Medulla oblongata (tissue), 1 donor: Measurements from ENCODE around the gene MAP2K5.

Experiments
- DNase-seq: peaks from one replicate; pipeline ENCODE4 v3.0.0-alpha.2; 2015; ENCODE audit errors: extremely low spot score

The MAP2K5 gene

DNA sequence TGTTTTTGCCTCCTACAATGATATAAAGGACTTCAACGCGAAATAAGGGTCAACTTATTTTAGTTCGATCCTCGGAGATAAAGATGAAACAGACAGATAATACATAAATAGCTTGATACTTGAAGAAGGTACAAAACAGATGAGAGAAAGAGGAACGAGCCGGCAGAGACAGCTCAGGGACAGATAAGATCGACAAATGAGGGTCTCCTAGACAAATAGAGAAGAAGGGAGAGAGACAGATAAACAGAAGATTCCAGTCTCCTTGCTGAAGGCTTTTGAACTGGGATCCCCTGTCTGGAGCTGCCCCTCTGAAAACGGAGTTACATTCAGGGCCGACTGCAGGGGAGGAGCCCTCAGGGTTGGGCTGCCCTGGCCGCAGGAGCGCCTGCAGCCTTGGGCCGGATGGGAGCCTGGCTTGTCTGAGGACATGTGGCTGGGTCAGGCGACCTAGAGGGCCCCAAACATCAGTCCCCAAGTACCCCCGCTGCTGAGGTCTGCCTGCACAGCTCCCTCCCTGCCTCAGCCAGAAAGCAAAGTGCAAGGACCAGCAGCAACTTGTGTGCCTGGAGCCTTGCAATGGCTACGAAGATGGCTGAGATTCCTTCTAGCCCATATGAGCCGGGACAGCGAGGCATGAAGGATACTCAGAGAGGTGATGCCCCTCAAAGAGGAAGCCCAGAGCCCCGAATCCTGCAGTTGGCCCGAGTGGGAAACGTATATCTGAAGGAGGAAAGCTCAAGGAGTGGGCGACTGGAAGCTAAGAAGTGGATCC, 281.9 kb downstream of the MAP2K5 start:
- no peak for DNase-seq

DNA sequence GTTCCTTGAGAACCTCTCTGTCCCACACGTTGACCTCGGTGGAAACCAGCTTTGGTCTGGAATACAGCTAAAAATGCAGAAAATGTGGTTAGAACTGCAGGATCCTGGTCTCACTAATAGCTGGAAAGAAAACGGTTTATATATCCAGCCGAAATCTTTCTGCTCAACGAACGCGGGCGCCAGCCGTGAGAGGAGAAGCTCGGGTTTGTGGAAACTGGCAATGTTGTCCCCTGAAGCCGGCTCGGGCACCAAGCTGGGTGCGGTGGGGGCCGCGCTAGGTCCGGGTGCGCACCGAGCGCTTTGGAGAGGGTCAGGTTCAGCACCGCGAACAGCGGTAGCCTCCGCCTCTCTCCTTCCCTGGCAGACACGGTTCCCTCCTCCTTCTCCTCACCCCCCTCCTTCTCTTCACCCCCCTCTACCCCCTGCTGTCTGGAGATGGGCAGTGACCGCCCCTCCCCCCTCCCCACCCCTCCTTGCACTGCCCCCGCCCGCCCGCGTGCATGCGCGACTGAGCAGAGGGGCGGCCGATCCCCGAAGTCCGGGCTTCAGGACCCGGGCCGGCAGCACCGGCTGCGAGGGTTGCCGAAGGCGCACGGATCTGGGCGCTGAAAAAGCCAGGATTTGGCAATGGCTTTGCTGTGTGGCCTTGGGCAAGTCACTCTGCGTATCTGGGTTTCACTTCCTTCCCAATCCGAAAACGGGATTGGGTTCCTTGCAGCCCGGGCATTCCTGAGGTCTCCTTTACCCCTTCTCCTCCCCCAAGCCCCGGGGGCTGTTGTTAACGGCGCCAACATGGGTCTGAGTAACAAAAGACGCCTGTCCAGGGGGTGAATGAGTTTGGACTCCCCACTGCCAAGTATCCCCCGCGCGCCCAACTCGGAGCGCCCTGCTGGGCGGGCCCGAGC, 282.7 kb downstream of the MAP2K5 start, which contains the start of gene SKOR1:
TSS of gene SKOR1 (plus strand) at position 534 of the 905 bp plus-strand sequence. CDS start at position 628, 94 bp downstream.
- DNase-seq, result no peak

DNA sequence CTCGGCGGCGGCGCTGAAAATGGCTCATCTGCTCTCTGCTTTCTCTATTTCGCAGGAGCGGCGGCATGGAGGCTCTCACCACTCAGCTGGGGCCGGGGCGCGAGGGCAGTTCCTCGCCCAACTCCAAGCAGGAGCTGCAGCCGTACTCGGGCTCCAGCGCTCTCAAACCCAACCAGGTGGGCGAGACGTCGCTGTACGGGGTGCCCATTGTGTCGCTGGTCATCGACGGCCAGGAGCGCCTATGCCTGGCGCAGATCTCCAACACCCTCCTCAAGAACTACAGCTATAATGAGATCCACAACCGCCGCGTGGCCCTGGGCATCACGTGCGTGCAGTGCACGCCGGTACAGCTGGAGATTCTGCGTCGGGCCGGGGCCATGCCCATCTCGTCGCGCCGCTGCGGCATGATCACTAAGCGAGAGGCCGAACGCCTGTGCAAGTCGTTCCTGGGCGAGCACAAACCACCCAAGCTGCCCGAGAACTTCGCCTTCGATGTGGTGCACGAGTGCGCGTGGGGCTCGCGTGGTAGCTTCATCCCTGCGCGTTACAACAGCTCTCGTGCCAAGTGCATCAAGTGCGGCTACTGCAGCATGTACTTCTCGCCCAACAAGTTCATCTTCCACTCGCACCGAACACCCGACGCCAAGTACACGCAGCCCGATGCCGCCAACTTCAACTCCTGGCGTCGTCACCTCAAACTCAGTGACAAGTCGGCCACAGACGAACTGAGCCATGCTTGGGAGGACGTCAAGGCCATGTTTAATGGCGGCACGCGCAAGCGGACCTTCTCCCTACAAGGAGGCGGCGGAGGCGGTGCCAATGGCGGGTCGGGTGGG, 283.6 kb downstream of the MAP2K5 start:
- DNase-seq, result no peak

DNA sequence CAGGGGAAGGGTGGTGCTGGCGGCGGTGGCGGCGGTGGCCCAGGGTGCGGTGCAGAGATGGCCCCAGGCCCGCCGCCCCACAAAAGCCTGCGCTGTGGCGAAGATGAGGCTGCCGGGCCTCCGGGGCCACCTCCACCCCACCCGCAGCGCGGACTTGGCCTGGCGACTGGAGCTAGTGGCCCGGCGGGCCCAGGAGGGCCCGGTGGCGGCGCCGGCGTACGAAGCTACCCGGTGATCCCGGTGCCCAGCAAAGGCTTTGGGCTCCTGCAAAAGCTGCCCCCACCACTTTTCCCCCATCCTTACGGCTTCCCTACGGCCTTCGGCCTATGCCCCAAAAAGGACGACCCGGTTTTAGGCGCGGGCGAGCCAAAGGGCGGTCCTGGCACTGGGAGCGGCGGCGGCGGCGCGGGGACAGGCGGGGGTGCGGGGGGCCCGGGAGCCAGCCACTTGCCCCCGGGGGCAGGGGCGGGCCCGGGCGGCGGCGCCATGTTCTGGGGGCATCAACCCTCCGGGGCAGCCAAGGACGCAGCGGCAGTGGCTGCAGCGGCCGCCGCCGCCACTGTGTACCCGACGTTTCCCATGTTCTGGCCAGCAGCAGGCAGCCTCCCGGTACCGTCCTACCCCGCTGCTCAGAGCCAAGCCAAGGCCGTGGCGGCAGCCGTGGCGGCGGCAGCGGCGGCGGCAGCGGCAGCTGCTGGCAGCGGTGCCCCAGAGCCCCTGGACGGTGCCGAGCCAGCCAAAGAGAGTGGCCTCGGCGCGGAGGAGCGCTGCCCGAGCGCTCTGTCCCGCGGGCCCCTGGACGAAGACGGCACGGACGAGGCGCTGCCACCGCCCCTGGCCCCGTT, 284.4 kb downstream of the MAP2K5 start:
- no peak for DNase-seq

GRCh38 chr15:67827562-67828277, 285.2 kb downstream of the MAP2K5 start:
- DNase-seq, result no peak

- DNase-seq, result no peak
These were observed 285.9 kb downstream of the MAP2K5 start for GRCh38 chr15:67828278-67828968.

DNA sequence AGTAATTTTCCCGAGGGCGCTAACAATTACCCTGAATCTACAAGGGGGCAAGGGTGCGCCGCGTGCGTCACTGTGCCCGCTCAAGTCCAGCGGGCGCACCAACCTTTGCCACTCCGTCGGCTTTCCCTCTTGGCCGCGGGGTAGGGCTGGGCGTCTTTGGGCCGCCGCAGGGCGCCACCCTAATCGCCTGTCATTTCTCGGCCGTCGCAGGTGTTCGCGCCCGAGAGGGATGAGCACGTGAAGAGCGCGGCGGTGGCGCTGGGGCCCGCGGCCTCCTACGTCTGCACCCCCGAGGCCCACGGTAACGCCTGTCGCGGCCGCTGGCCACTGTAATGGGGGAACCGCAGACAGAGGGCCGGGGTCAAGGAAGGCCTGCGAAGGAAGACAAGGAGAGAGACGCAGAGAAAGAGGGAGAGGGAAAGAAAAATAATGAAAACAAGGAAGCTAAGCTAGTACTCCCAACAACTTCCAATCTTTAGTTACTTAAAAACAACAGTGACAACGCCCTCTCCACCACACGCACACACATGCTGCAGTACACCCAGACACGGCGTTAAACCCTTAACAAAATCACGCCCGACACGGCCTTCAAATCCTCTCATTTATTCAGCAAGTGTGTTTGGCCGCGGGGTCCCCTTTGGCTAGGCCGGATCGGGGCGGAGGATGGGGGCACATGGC, 286.6 kb downstream of the MAP2K5 start:
- no peak for DNase-seq

GRCh38 chr15:67829647-67830504, 287.4 kb downstream of the MAP2K5 start:
- no peak for DNase-seq

DNA sequence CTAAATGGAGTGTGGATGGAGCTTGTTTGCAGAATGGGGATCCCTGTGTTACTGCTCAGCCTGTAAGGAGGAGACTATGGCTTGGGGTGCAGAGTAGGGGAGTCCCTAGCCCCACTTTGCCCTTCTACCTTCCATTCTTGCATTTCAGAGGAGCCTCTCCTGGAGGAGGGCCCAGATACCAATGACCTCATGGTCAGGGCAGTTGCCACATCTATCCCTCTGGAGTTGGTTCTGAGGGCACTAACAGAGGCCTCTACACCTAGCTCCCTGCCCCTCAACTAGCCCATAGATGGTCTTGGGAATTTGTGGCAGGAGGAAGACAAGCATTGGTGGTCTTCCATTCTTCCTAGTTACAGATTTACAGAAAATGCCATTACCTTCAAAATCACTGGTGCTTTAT, 288.9 kb downstream of the MAP2K5 start:
- no peak for DNase-seq

GRCh38 chr15:67832031-67832551, 289.6 kb downstream of the MAP2K5 start:
- no peak for DNase-seq

DNA sequence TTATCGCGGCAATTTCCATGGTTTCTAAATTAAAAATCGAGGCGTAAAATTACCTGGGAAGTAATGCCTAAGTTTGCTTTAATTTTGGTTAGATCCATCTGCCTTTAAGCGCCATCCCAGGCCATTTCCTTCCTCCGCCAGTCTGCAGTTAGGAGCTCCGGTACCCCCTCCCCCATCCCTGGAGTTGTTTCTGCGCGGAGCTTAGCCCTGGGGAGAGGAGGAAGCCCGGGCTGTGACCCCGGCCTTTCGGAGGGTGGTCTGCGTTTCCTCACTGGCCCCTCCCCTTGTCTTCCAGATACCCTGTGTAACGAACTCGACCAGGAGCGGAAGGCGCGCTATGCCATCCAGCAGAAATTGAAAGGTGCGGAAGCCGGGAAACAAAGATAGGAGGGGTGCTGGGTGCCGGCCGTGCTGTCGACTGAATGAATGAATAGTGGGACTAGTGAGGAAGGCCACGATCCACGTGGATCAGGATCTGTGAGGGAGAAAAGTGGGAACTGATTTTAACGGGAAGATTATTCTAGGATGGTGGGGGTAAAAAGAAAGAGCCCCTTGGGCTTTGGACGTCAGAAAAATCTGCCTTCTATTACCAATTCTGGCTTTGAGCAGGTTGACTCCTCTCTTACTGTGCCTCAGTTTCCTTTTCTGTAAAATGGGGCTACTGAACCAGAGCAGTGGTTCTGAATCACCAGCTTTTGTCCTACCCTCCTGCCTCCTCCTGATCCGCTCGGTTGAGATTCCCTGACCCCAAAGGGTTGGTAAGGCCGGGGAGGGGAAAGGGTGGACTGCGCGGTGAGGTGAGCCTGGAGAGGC, 290.6 kb downstream of the MAP2K5 start:
- DNase-seq, result no peak

DNA sequence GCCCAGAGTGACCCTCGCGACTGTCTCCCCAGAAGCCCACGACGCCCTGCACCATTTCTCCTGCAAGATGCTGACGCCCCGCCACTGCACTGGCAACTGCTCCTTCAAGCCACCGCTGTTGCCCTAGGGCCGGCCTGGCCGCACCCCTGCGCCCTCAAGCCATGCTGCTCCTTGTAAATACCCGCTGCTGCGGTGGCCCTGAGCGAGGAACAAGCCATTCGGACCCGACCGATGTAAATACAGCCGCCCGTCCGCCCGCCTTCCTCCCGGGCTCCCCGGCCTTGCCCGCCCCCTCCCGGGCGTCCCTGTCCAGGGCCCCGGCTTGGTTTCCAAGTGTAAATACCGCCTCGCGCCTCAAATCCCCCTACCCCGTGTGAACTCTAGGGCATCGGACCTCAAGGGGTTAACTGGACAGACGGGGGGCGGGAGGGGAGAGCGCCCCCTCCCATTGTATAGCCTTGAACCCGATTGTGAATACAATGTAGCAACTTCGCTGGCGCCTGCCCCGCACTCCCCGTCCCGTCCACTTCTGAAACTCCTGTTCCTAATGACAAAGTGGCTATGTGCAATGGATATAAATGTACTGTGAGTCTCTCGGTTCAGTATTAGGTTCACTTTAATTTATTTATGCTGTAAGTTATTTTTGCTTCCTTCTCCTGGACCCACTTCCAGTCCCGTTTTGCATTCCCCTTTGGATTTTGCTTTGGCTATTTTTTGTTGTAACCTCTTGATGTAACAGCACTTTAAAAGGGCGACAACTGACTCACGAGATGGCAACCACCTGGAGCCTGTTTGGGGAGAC, 291.4 kb downstream of the MAP2K5 start:
- no peak for DNase-seq

DNA sequence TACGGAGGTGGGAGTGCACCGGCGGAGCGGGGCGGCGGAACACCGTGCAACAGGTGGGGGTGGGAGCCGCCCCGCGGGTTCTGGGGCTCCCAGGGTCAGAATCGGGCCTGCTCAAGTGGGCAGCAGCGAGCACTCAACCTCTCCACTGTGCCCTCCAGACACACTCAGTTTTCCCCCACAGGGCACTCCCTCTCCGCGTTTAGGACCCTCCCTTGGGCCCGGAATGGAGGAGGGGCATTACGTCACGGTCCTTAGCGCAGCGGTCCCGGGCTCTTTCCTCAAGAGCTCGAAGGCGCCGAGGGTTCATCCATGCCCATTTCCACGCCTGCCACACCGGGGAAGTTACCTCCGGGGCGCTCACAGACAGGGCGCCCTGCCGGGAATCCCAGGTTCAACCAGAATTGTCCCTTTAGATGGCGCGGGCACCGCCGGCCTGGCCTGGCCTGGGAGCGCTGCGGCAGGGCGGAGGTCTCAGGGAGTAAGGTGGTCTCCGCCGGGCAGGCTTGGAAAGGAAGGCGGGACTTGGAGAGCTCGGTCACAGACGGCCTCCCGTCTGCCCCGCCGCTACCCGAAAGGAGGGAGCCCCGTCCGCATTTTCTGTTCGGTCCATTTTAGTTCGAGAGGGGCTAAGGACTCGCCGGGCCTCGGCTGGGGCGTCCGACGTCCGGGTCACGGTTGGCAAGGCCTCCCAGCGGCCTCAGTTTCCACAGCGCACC, 292.2 kb downstream of the MAP2K5 start:
- DNase-seq, result no peak

- no peak for DNase-seq
These were observed 293.0 kb downstream of the MAP2K5 start for GRCh38 chr15:67835297-67836133.

GRCh38 chr15:67836134-67836455, 293.6 kb downstream of the MAP2K5 start:
- no peak for DNase-seq
